Measurements from ENCODE around the gene VSIG10L. TPM values are rescaled to one million over a fixed set of nuclear protein-coding genes. Genes with fewer than 3 reads are reported as not detected.

Gene VSIG10L
- total RNA-seq, 1 experiment from 2014 or later, result 3.3 TPM

DNA sequence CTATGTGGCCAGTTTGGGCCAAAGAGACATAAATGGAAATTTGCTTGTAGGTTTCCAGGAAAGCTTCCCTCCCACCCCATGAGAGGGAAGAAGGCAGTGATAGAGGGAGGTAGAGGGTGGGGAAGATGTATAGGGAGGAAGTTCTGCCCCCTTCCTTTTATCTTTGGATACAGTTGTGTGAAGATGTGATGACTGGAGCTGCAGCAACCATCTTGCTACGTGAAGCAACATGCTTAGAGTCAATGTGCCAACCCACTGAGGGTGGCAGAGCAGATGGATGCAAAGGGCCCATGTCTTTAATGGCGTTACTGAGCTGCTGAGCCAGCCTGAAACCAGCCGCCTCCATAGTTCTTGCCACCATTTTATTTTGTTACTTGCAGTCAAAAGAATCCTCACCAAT is 10.7 kb downstream of the VSIG10L start:
- Histone ChIP-seq H3K36me3 (ENCODE audit: control insufficient read depth, insufficient read depth, low read length) (no peaks in the 10 kb centered on the region), H3K4me1 (ENCODE audit: control insufficient read depth, insufficient read depth, low read length) (no peaks in the 10 kb centered on the region), H3K27ac (ENCODE audit: low read length) (no peak overlapping the region), H3K9me3 (ENCODE audit: control insufficient read depth, insufficient read depth, low read depth, low read length) (no peaks in the 10 kb centered on the region), H3K27me3 (ENCODE audit: control insufficient read depth, insufficient read depth, low read length) (no peaks in the 10 kb centered on the region), H3K4me3 (ENCODE audit: low read depth in 2 of 2, low read length in 2 of 2) (no peak overlapping the region)
- intact Hi-C loops (cut with micrococcal nuclease; ENCODE audit: unreplicated experiment) (loop anchor here (10.0 kb wide), 1 partner anchor 324 kb away; no protein-coding TSS in a partner anchor), in situ Hi-C loops (cut with HindIII; ENCODE audit: low pct_unique_long_range_greater_than_20kb, low sequenced_read_pairs) (no loop called here)
- no peak for DNase-seq (ENCODE audit: low read depth, low spot score)
- ChIA-PET CTCF (no interaction called here), POLR2A (no interaction called here)
- no peak for TF ChIP-seq REST (IDR thresholded peaks at IDR 0.05; ENCODE audit: insufficient read depth in 1 of 2, low read depth in 2 of 2, low read length in 1 of 2)
- TF ChIP-seq SIN3A (IDR thresholded peaks at IDR 0.05; ENCODE audit: borderline replicate concordance, insufficient read depth, low read depth, low read length), result no peak
- TF ChIP-seq TCF7L2 (IDR thresholded peaks at IDR 0.05; ENCODE audit: low read depth, low read length), result no peak
- no peak for TF ChIP-seq POLR2AphosphoS5 (IDR thresholded peaks at IDR 0.05; ENCODE audit: low read depth, low read length)
- TF ChIP-seq, protein P1, sequence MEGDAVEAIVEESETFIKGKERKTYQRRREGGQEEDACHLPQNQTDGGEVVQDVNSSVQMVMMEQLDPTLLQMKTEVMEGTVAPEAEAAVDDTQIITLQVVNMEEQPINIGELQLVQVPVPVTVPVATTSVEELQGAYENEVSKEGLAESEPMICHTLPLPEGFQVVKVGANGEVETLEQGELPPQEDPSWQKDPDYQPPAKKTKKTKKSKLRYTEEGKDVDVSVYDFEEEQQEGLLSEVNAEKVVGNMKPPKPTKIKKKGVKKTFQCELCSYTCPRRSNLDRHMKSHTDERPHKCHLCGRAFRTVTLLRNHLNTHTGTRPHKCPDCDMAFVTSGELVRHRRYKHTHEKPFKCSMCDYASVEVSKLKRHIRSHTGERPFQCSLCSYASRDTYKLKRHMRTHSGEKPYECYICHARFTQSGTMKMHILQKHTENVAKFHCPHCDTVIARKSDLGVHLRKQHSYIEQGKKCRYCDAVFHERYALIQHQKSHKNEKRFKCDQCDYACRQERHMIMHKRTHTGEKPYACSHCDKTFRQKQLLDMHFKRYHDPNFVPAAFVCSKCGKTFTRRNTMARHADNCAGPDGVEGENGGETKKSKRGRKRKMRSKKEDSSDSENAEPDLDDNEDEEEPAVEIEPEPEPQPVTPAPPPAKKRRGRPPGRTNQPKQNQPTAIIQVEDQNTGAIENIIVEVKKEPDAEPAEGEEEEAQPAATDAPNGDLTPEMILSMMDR (IDR thresholded peaks at IDR 0.05), result no peak
- BruUV-seq (replicated peaks), result no TSS peak
- ATAC-seq, result no peak

- H3K36me3 ChIP-seq (ENCODE audit: control insufficient read depth, insufficient read depth, low read length), result no peaks in the 10 kb centered on the region
- no peak for ATAC-seq
- no peak for DNase-seq (ENCODE audit: low read depth, low spot score)
- BruUV-seq (replicated peaks), result no TSS peak
- TF ChIP-seq, protein P1 (IDR thresholded peaks at IDR 0.05), result no peak
- TF ChIP-seq POLR2AphosphoS5 (IDR thresholded peaks at IDR 0.05; ENCODE audit: low read depth, low read length) (no peak), REST (IDR thresholded peaks at IDR 0.05; ENCODE audit: insufficient read depth in 1 of 2, low read depth in 2 of 2, low read length in 1 of 2) (no peak), SIN3A (IDR thresholded peaks at IDR 0.05; ENCODE audit: borderline replicate concordance, insufficient read depth, low read depth, low read length) (no peak), TCF7L2 (IDR thresholded peaks at IDR 0.05; ENCODE audit: low read depth, low read length) (no peak)
- no peak overlapping the region for H3K27ac ChIP-seq (ENCODE audit: low read length)
- H3K4me3 ChIP-seq (ENCODE audit: low read depth in 2 of 2, low read length in 2 of 2), result no peak overlapping the region
- in situ Hi-C loops (cut with HindIII; ENCODE audit: low pct_unique_long_range_greater_than_20kb, low sequenced_read_pairs) (no loop called here), intact Hi-C loops (cut with micrococcal nuclease; ENCODE audit: unreplicated experiment) (loop anchor here (10.0 kb wide), 1 partner anchor 324 kb away; no protein-coding TSS in a partner anchor)
- no peaks in the 10 kb centered on the region for H3K27me3 ChIP-seq (ENCODE audit: control insufficient read depth, insufficient read depth, low read length)
- CTCF ChIA-PET, result no interaction called here
- no peaks in the 10 kb centered on the region for H3K9me3 ChIP-seq (ENCODE audit: control insufficient read depth, insufficient read depth, low read depth, low read length)
- H3K4me1 ChIP-seq (ENCODE audit: control insufficient read depth, insufficient read depth, low read length), result no peaks in the 10 kb centered on the region
- POLR2A ChIA-PET, result no interaction called here
These were observed 11.6 kb downstream of the VSIG10L start for GRCh38 chr19:51330366-51330765.

All from Panc1 (cell line).